Stimulated activated CD8-positive, alpha-beta memory T cell treated with anti-CD3 and anti-CD28 coated beads, Interleukin-15, amount 100 ng/mL, for 48 hours (primary cell): Measurements from ENCODE around the gene DAD1.
"Not testable (repeated sequence)": the region's sequence is repeated elsewhere in the genome, so short reads cannot be mapped to it uniquely, and the experiment has no call there.

Experiments
- DNase-seq, 2 donors: peaks; one replicate each; pipeline ENCODE4 v3.0.0-alpha.2; 2020; ENCODE audit warnings: low read depth in 2 of 2

DAD1 gene

DNA sequence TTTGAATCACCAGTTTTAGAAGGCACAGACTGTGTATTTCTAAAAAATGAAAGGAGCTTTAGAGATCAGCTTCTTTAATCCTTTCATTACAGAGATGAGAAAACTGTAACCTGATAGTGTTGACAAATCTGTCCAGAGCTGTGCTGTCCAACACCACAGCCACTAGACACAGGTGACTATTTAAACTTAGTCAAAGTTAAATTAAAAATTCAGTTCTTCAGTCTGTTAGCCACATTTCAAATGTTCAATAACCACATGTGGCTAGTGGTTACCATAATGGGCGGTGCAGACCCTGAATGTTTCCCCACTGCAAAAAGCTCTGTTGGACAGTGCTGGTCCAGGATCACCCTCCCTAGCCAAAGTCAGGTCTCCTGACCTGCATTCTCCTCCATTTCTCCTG lies 21.6 kb downstream of the DAD1 start:
- DNase-seq = no peak

DNA sequence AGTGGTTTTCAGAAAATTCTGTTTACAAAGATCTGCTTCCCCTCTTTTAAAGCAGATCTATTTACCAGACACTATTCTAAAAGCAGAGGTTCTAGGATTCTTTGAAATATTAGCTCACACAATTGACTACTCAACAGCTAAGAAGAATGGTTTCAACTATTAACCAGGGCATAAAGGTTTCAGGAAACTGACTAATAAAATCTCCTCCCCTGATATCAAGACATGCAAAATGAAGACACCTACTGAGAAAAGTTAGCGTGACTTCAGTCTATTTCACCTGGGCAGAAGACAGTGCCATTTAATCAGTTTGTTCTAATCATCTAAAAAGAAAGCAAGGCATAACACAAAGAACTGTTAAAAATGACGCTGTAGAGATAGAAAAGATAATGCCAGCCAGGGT lies 22.2 kb downstream of the DAD1 start:
- no peak for DNase-seq

DNA sequence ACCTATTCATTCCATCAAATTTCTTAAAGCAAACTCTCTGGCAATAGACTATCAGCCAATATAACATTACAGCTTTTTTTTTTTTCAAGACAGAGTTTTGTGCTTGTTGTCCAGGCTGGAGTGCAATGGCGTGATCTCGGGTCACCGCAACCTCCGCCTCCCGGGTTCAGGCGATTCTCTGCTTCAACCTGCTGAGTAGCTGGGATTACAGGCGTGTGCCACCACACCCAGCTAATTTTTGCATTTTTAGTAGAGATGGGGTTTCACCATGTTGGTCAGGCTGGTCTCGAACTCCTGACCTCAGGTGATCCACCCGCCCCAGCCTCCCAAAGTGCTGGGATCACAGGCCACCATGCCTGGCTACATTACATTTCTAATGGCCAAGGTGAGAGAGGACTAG lies 22.8 kb downstream of the DAD1 start:
- DNase-seq = not testable (repeated sequence)

DNA sequence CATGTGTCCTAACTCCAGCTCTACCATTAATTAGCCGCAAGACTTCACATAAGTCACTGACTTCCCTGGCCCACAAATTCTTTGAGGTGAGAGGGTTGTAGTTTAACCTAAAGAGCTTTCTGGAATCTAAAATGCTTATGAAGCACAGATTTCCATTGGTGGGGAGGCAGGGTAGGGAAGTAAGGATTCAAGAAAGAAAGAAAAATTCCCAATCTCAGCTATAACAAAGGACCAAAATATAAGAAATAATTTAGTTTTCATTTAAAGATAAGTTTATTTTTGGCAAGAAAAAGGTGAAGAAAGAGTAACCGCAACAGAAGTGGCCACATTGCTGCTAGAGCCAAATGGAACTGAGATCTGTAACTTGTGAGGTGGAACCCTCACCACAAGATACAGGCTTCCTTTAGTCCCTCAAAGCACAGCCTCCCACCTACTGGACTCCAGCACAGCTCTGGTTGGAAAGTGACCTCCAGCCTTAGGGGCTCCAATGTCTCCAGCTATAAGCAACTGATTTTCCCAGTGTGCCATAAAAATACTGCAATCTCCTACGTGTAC lies 23.6 kb downstream of the DAD1 start:
- DNase-seq = no peak

DNA sequence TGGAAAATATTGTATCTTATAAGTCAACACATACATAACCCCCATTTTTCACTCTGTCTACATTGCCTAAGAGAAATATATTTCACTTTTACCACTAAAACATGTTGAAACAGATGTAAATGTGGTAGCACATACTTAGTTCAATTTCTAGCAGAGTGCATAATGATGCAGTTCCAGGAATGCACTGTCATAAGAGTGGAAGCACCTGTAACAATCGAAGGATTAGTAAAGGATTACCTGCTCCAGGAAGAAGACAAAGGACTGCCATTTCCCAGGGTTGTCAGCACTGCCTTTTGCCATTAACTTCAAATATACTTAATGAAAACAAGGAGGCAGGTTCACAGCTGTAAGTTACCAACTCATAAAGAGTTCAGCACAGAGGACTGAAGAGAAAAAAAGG lies 24.6 kb downstream of the DAD1 start:
- DNase-seq = no peak

DNA sequence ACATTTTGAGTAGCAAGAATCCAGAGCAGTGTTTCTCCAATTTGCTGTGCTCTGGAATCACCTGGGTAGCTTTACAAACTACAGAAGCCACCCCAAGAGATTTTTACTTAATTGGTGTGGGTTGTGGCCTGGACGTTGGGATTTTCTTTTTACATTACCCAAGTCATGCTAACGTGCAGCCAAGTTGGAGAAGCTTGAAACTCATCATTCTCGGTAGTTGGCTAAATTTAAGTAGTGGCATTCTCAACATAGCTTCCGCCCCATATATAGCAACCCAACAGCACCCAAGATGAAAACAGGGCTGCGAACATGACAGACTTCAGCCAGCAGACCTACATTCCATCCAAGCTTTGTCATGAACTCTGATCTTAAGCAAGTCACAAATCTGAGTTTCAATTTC lies 25.0 kb downstream of the DAD1 start:
- DNase-seq = no peak

DNA sequence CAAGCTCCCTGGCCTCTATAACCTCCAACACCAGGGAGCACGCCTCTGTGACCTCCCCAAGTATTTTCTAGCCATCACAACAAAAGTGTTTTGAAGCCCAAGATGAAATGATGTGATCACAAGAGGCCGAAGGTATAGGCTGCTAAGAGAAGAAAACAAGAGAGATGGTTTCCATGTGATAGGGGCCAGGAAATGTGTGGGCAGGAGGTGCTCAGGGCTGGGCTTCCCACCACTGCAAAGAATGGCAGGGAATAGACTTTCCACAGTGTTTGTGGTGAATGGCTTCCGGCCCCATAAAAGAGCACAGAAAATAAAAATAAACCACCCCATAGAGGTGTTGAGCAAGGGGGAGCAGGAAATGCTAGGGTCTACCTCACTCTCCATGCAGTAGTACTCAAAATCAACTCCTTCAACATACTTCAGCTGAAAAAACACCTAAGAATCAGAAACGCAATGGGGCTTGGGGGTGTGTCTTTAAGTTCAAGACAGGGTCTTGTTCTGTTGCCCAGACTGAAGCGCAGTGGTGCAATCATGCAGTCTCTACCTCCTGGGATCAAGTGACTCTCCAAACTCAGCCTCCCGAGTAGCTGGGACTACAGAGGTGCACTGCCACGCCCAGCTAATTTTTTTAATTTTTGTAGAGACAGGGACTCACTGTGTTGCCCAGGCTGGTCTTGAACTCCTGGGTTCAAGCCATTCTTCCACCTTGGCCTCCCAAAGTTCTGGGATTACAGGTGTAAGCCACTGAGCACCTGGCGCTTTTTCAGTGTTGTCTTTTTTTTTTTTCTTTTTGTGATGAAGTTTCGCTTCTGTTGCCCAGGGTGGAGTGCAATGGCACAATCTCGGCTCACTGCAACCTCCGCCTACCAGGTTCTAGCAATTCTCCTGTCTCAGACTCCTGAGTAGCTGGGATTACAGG lies 27.1 kb downstream of the DAD1 start:
- DNase-seq = peak in 1 of 2 donors; percentile 69

DNA sequence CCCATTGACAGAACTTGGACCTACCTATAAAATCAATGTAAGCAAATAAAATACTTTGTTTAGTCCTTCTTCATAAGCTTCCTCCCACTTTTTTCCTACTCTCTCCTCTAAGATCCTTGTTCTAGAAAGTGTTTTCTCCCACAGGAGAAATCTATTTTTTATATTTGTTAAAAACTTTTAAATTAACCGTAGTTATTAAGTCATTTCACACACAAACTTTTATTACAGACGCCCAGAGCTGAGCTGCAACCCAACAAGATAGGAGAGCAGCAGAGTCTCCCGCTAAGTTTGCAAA lies 27.7 kb downstream of the DAD1 start:
- no peak for DNase-seq

DNA sequence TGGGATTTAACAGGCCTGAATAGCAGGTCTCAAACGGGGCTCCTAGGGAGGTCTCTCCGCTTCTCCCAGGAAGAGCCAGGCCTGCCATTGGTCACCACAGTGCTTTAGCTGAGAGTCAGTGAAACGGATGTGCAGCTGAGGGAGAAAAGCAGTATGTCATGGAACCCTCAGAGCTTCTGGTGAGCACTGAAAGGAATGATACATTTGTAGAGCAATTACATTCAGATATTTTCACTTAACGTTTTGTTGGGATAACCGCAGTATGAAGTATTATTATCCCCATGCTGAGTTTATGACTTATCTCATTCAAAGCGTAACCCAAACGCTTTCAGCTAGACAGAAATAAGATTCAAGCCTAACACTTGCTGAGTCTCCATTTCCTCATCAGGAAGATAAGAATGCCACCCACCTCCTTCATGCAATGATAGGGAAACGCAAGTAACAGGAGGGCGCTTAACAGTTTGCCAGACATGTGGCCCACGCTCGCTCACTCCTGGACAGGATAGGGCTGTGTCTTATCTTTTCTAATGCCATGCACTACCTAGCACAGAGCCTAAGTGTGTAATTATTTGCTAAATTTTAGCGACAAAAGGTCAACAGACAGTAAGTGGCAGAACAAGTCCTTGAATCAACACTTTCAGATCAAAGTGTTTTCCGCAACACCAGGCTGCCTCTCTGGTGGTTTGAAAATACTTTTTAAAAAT lies 28.2 kb downstream of the DAD1 start:
- no peak for DNase-seq

DNA sequence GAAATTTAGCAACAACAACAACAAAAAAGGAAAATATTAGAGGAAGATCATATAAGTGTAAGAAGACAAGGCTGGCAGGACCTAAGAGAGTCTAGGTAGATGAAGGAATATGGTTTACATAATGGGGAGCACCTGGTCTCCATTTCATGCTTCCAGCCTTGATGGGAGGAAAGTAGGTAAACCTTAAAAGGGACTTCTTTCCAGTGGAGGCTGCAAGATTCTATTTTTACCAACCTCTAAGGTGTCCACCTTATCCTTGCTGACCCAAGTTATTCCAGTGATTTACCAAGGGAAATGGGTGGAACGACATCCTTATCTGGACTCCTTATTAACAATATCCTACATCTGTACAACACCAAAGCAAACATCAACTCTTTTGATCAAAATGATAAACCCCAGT lies 30.0 kb downstream of the DAD1 start:
- DNase-seq = no peak

DNA sequence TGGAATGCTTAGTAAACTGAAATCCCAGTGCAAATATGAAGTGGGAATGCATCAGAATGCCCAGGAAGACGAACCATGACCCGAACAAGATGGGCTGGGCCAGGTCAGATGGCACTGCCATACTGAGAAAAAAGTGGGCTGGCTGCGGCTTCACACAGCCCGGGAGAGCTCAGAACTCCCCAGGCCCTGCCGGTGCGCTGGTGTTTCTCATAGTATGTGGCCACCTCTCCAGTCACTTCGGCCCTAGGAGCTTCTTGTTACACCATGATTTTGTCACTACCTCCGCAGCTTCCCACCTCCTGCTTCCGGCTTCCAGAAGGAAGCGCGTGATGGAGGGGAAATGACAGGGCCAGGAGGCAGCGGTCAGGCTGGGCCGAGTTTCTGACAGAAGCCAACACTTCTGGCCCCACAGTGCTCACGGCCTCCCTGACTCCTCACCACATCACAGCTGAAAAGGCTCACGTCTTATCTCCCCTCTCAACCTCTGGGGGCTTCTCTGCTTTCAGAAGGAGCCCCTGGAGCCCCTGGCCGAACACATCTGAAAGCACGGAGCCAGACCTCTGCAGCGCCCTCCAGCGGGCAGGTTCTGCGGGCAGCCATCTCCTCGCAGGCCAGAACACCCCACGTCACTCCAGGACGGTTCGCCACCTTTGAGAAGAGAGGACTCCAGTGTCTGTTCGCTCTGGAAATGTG lies 30.7 kb downstream of the DAD1 start:
- peak; percentile 74 to 78 for DNase-seq

DNA sequence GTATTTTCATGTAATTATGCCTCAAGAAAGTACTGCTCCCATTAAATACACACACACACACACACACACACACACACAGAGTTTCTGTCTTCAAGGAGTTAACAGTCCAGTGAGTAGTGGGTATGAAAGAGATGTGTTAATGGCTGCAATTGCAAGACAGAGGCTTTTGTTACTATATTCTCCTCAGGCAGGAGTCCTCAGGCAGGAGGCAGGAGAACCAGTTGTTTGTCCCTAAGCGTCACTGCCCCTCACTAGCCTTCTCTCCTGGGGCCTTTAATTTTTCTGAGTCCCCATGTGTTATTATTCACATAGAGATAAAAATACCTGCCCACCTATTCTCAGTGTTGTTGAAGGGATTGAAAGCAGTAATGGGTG lies 31.2 kb downstream of the DAD1 start:
- no peak for DNase-seq

DNA sequence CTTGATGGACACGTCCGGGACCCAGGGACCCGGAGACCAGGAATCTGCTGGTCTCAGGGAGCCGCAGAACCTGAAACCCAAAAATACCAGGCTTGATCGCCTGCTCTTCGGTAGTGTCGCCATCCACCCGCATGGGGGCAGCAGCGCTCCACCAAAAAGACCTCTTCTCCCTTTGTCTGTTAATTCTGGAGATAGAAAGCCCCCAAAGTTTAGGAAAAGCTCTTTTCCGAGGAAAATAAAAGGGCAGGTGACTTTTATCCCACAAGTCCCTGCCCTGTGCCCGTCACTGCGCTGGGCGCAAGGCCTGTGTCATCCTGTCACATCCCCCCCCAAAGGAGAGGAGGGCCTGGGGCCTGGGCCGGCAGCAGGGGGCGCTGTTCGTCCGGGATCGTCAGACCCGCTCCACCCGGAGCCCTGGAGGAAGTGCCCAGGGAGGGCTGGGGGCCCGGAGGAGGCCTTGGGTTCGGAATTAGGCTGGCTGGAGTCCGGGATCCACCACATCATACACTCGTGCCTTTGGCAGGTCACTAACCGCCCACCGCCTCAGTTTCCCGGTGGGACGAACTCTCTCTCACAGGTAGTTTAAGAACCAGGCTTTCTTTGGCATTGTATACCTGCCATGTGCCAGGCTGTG lies 31.9 kb downstream of the DAD1 start:
- DNase-seq = peak; percentile 81 to 85

DNA sequence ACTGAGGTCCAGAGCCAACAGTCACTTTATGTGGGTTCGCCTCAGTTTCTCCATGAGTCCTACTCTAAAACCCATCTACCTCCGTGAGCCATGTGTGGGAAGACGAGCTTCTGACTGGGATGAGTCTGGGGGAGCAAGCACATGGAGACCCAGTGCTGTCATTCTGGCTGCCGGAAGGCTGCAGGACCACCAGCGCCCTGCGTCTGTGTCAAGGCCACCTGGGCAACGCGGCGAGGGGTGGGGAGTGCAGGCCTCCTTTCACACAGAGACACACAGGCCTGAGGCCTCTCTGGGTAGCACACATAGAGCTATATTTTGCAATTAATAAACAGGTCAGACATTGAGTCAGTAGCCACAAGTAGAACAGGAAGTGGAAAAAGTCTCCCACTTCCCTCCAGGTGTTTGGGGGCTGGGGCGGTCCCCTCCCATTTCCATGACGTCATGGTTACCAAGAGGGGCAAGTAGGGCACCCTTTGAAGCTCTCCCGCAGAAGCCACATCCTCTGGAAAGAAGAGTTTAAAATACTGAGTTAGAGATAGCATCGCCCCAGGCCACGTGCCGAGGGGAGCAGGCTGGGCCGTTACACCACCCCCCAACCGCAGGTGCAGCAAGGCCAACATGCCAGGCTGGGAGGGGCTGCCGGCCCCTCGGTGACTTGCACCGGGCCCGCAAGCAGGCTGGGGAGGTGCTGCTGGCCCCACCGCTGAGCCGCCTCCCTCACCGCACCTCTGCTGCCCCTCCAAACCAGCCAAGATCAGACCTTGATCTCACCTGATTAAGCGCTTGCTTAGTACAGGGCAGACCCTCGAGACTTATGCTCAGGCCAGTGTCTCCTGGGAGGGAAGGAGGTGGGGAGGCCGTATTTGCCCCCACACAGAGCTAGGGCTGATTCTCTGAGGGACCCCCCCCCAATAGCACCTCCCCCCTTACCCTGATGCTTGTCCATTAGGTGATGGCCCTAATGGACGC lies 32.7 kb downstream of the DAD1 start:
- peak; percentile 96 for DNase-seq

DNA sequence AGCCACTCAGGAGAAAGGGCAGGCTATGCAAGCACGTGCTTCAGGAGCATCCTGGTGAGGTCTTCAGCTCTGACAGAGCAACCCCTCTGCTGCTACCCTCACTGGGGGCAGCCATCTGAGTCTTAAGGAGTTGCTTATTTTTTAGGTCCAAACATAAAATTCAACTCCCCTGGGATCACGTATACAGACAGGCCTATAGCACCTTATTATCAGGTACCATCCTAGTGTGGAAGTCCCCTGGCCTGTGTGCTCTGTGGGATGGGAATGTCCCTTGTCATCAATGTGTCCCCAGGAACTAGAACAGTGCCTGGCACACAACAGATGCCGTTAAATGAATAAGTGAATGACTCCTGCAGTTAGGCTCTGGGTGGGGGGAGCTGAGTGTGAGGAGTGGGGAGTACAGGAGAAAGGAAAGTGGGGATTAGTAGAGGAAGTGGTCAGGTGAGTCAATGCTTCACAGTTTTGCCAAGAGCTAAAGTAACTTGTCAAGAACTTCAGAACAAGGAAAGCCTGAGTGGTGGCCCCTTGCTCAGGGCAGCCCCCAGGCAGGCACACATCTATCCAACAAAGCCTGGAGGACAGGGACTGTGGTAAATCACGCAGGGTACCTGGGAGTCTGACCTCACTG lies 33.5 kb downstream of the DAD1 start:
- peak in 1 of 2 donors; percentile 66 for DNase-seq

DNA sequence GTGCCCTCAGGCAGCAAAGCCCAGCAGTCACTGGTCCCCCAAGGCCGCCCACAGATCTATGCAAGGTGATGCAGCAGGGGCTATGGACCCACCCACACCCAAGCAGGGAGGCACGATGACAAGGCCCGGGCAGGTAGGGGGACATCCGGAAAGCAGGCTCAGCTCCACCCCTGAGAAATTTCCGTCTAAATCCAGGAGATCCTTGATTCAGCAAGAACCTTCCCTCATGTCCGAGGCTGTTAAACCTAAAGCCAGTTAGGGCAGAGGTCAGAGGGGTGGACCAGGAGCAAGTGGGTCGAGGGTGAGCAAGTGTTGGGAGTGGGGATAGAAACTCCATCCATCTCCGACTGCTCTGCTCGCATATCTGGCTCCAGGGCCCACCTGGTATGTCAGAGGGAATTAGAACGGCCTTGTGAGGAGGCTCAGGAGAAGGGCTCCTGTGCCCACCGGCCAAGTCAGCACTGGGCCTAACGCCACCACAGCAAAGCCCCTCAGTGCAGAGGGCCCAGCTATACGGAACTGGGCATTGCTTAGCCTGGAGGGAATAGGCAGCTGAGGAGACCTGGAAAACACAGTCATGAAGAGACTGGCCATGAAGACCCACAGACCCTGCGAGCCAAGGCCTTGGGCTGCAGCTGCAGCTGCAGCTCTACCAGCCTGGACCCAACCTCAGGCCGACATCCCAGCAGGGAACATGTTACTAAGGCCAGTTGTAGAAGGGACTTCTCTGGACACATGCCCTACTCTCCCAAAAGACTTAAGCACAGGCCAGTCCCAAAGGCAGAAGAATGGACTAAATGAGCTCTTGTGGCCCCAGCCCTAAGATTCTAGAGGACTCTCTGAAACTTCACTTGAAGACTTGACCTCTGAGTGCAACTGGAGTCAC lies 34.3 kb downstream of the DAD1 start:
- no peak for DNase-seq

DNA sequence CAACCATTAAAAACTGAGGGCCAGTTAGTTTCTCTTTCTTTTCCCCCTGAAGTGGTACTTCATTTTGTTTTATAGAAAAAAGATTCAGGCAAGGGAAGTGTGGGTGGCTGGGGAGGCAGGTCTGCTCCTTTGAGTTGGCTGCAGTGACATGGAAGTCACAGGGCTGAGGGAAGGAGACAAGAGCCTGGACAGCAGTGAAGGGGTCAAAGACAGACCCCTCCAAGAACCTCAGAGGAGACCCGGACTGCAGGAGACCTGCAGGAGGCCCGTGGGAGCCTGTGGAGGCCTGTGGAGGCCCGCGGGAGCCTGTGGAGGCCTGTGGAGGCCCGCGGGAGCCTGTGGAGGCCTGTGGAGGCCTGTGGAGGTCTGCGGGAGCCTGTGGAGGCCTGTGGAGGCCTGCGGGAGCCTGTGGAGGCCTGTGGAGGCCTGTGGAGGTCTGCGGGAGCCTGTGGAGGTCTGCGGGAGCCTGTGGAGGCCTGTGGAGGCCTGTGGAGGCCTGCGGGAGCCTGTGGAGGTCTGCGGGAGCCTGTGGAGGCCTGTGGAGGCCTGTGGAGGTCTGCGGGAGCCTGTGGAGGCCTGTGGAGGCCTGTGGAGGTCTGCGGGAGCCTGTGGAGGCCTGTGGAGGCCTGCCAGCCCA lies 35.0 kb downstream of the DAD1 start:
- DNase-seq = not testable (repeated sequence)

DNA sequence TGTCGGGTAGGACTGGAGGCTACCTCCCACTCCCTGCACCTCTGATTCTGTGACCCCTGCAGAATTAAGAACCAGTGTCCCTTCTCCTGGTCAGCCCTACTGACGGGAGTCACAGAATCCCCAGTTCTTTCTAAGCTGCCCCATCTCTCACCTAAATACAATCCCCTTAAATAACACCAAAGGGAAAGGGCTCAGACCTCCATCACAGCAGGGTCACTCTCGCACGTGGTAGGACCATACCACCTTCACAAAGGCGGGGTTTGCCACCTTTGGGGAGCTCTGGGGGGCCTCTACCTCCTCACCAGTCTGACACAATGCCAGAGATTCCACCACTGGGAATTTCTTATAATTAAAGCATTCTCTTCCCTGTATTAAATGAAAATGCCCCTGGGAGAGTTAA lies 35.6 kb downstream of the DAD1 start:
- DNase-seq = no peak

DNA sequence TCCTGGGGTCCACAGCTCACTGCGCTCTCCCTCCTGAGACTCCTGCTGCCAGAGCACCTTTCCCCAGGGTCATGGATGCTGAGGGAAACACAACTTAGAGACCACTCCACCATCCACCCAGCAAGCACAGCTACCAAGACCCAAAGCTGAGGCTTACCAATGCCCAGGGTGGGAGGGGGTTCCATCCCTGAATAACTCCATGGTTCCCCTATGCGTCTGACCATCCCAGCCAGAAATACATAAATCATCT lies 36.3 kb downstream of the DAD1 start:
- DNase-seq = no peak
